Large intestine (tissue), 3 donors: Measurements from ENCODE around the gene TTC21A. TPM values are rescaled to one million over a fixed set of nuclear protein-coding genes. Genes with fewer than 3 reads are reported as not detected.

Experiments
- DNase-seq, 2 donors: peaks; one replicate each; pipeline versions ENCODE4 v3.0.0 to v3.0.0-alpha.2; 2013
- H3K27ac ChIP-seq: one replicate; pipeline ENCODE4 v1.5.1; 2013; ENCODE audit warnings: low read length
- H3K27me3 ChIP-seq: 2 replicates; pipeline ENCODE4 v1.6.1; 2013; ENCODE audit warnings: low read length; ENCODE audit not compliant: control insufficient read depth, insufficient read depth
- H3K36me3 ChIP-seq: 2 replicates; pipeline ENCODE4 v1.6.1; 2013; ENCODE audit warnings: low read length; ENCODE audit not compliant: control insufficient read depth, insufficient read depth
- H3K4me1 ChIP-seq: one replicate; pipeline ENCODE4 v1.6.1; 2013; ENCODE audit warnings: low read length; ENCODE audit not compliant: control insufficient read depth, insufficient read depth
- H3K4me3 ChIP-seq: one replicate; pipeline ENCODE4 v1.5.1; 2013; ENCODE audit warnings: low read length
- H3K9me3 ChIP-seq: one replicate; pipeline ENCODE4 v1.6.1; 2013; ENCODE audit warnings: mild to moderate bottlenecking, low read depth, low read length, moderate library complexity; ENCODE audit not compliant: control insufficient read depth
- WGBS: methylation state at CpG from one replicate; pipeline ENCODE4 v1.1.5; 2013; ENCODE audit warnings: low lambda C conversion rate; ENCODE audit not compliant: insufficient coverage; 5-methylcytosine and 5-hydroxymethylcytosine counted together
- polyA plus RNA-seq: library from polyadenylated mRNA; unstranded; fragments of 120-200 nt; gene quantifications from one replicate; pipeline ENCODE4 v1.2.1, GENCODE V29; 2013

Gene TTC21A
- polyA plus RNA-seq, 1 donor: 5.8 TPM

DNA sequence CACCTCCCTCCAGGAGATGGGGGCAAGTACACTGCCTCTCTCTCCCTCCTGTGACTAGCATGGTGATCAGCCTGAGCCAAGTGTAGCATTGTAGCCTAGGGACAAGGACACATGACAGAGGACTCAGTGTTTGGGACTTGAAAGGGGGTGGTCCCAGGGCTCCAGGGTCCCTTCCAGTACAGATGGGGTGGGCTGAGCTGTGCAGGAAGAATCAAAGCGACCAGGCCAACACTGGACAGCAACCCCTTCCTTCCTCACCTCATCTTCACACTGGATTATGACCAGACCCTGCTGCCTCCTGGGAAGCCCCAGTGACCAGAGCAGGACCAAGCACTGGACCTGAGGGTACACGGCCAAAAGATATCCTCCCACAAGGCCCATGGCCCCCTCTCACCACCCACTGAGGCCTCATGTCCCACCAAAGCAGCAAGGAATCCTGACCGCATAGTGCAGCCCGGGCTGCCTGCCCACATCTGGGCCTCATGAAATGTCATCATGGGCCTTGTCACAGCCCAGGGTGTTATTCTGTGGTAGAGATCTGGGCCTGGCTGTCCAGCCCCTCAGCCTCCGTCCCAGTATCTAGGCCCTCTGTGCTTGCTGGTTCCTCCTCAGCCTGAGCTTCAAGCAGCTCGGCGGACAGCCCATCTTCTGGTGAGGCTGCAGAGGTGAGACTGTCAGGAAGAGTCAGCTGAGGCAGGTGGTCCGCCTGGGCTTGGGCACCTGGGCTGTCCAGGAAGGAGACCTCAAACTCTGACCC lies 9.6 kb upstream of the TTC21A start:
- no peak for DNase-seq
- H3K36me3 ChIP-seq: peaks cover 76% of the 10 kb centered on the region
- H3K4me3 ChIP-seq: no peak overlapping the region
- H3K4me1 ChIP-seq: no peaks in the 10 kb centered on the region
- H3K27me3 ChIP-seq: no peaks in the 10 kb centered on the region
- H3K9me3 ChIP-seq: no peaks in the 10 kb centered on the region
- no peak overlapping the region for H3K27ac ChIP-seq
- no CpG with 5 or more reads among the region's 8 CpGs for WGBS

DNA sequence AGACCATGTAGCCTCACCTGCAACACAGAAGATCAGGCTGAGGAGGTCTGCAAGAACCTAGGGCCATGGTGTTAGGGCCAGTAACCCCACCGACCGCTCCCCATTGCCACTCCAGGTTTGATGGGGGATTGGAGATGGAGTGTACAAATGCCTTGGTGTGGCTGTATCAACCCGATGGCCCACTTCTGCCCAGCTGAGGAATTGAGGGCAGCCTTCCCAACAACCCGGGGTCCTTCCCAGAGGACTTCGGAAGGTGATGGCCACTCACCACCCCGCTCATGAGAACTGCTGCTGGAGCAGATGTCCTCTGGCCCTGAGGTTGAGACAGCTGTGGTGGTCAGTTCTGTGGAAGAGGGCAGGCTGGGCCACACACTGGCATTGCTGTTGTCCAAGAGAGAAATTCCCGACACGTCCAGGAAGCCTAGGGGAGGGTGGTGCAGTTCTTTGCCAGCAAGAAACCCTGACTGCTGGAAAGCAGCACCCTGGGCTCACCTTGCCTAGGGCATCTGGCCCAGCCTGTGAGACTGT lies 8.9 kb upstream of the TTC21A start:
- peaks cover 70% of the 10 kb centered on the region for H3K36me3 ChIP-seq
- DNase-seq: no peak
- H3K27me3 ChIP-seq: no peaks in the 10 kb centered on the region
- no CpG with 5 or more reads among the region's 8 CpGs for WGBS
- H3K4me3 ChIP-seq: no peak overlapping the region
- H3K27ac ChIP-seq: no peak overlapping the region
- no peaks in the 10 kb centered on the region for H3K4me1 ChIP-seq
- no peaks in the 10 kb centered on the region for H3K9me3 ChIP-seq

DNA sequence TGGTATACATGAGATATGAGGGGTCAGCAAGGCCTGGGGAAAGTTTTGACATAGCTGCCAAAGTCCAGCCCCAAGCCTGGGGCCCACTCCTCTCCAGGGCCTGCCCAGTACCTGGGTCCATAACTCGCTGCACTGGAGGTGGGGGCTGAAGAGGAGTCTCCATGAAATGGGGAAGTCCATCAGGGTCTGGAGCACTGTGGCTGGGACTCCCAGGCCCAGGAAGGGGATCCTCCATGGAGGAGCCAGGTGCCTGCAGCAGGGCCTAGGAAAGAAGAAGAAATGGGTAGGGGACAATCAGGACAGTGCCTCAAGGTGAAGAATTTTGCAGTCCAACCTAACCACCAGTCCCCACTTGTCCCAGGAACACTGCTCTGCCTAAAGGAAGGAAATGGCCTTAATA lies 8.2 kb upstream of the TTC21A start:
- no CpG with 5 or more reads among the region's 1 CpG for WGBS
- H3K27me3 ChIP-seq: no peaks in the 10 kb centered on the region
- no peaks in the 10 kb centered on the region for H3K4me1 ChIP-seq
- no peak for DNase-seq
- H3K9me3 ChIP-seq: no peaks in the 10 kb centered on the region
- H3K27ac ChIP-seq: no peak overlapping the region
- no peak overlapping the region for H3K4me3 ChIP-seq
- peaks cover 68% of the 10 kb centered on the region for H3K36me3 ChIP-seq

DNA sequence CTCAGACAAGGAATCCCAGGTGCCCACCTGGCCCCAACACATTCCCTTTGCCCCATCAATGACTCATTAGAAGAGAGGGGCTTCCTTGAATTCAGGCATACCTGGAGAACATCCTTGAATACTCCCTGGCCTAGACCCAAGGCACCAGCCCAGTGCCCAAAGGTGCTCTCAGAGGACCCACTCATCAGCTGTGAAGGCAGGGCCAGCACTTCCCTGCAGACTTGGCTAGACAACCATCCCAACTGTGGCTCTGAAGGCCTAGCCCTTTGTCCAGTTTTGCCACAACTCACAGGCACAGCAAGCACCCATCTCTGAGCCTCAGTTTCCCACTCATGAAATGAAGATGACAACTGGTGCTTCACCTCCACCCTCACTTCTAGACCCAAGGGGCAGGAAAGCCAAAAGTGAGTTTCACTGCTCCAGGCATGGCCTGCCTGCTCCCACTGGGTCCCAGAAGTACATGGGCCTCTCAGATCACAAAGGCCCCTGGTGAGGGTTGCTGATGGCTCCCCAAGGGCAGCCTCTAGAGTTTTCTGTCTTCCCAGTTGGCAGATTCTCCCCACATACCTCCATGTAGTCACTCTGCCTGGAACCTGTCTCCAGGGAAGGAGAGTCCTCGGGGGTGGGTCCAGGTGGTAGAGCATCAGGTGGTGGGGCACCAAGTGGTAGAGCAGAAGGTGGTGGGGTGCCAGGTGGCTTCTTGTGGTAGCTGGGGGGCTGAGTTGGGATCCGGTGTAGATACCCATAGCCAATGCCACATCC lies 7.6 kb upstream of the TTC21A start:
- no peaks in the 10 kb centered on the region for H3K27me3 ChIP-seq
- H3K4me1 ChIP-seq: no peaks in the 10 kb centered on the region
- WGBS: no CpG with 5 or more reads among the region's 2 CpGs
- H3K9me3 ChIP-seq: no peaks in the 10 kb centered on the region
- no peak overlapping the region for H3K27ac ChIP-seq
- no peak for DNase-seq
- no peak overlapping the region for H3K4me3 ChIP-seq
- H3K36me3 ChIP-seq: peaks cover 61% of the 10 kb centered on the region

GRCh38 chr3:39100500-39100886 lies 7.0 kb upstream of the TTC21A start:
- Histone ChIP-seq H3K27me3 (no peaks in the 10 kb centered on the region), H3K27ac (no peak overlapping the region), H3K4me1 (no peaks in the 10 kb centered on the region), H3K36me3 (peaks cover 56% of the 10 kb centered on the region), H3K9me3 (no peaks in the 10 kb centered on the region), H3K4me3 (no peak overlapping the region)
- WGBS: no CpG with 5 or more reads among the region's 9 CpGs
- DNase-seq: no peak

- no peak overlapping the region for H3K4me3 ChIP-seq
- H3K27me3 ChIP-seq: no peaks in the 10 kb centered on the region
- DNase-seq: peak in 1 of 2 donors; percentile 23
- H3K27ac ChIP-seq: no peak overlapping the region
- H3K4me1 ChIP-seq: peaks cover 3% of the 10 kb centered on the region
- H3K9me3 ChIP-seq: no peaks in the 10 kb centered on the region
- peaks cover 52% of the 10 kb centered on the region for H3K36me3 ChIP-seq
- WGBS: no CpG with 5 or more reads among the region's 5 CpGs
Observed at GRCh38 chr3:39101022-39101689, 6.3 kb upstream of the TTC21A start.

- Histone ChIP-seq H3K27ac (no peak overlapping the region), H3K9me3 (no peaks in the 10 kb centered on the region), H3K36me3 (peaks cover 39% of the 10 kb centered on the region), H3K4me1 (peaks cover 7% of the 10 kb centered on the region), H3K27me3 (no peaks in the 10 kb centered on the region), H3K4me3 (no peak overlapping the region)
- DNase-seq: no peak
- WGBS: no CpG with 5 or more reads among the region's 8 CpGs
Observed at GRCh38 chr3:39102504-39103323, 4.8 kb upstream of the TTC21A start.

GRCh38 chr3:39103324-39103693 lies 4.2 kb upstream of the TTC21A start:
- H3K9me3 ChIP-seq: no peaks in the 10 kb centered on the region
- whole genome bisulfite sequencing: no CpG with 5 or more reads among the region's 4 CpGs
- H3K36me3 ChIP-seq: peaks cover 33% of the 10 kb centered on the region
- DNase-seq: no peak
- no peaks in the 10 kb centered on the region for H3K27me3 ChIP-seq
- H3K4me1 ChIP-seq: peaks cover 13% of the 10 kb centered on the region
- H3K27ac ChIP-seq: no peak overlapping the region
- H3K4me3 ChIP-seq: no peak overlapping the region

DNA sequence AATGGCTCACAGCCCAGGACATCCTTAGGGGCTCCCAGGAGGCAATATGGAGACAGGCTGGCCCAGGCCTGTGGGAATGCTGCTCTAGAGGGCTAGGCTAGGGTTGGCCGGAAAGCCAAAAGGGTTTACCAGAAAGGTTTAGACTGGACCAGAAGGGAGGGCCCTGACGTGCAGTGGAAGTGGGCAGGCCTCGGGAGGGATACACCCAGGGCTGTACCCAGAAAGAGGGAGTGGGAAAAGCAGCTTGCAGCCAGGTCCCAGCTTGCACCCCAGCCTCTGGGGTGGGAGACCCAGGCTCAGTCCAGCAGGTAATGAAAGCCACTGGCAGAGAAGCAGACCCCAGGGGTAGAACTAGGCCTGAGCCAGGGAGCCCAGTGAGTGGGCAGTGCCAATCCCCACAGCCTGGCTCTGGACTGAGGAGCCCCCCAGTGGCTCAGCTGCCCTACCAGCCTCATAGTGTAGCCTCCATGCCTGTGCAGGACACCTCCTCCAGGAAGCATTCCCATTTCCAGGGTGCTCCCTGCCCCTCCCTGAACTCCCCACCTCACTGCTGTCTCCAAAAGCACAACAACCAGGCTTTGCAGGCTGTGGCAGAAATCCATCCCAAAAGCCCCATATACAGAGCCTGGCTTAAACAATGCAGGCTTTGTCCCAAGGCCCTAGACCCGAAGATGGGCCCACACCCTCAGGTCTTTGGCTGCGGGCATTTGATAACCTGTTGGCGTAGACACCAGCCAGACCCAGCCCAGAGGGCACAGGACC lies 3.5 kb upstream of the TTC21A start:
- no CpG with 5 or more reads among the region's 6 CpGs for WGBS
- no peak for DNase-seq
- Histone ChIP-seq H3K27ac (no peak overlapping the region), H3K4me3 (no peak overlapping the region), H3K27me3 (no peaks in the 10 kb centered on the region), H3K9me3 (no peaks in the 10 kb centered on the region), H3K4me1 (peaks cover 13% of the 10 kb centered on the region), H3K36me3 (peaks cover 27% of the 10 kb centered on the region)
